SJSA1 (cell line): ENCODE measurements around the gene RGS4. TPM values are rescaled to one million over a fixed set of nuclear protein-coding genes. Genes with fewer than 3 reads are reported as not detected.

Experiments
- DNase-seq, 2 experiments: peaks; one replicate each; pipeline ENCODE4 v3.0.0-alpha.2; 2015 to 2020; ENCODE audit warnings: low spot score in 2 of 2, low read depth in 1 of 2
- H3K27ac ChIP-seq: fragments of 250-450 bp; sonication (Bioruptor Pico); 2 replicates; pipeline ENCODE4 v1.5.1; 2020; ENCODE audit warnings: mild to moderate bottlenecking, moderate library complexity
- H3K27me3 ChIP-seq: fragments of 250-450 bp; sonication (Bioruptor Pico); replicated peaks from 2 replicates; pipeline ENCODE4 v1.5.1; 2020; ENCODE audit warnings: mild to moderate bottlenecking, moderate library complexity
- H3K36me3 ChIP-seq: fragments of 250-450 bp; sonication (Bioruptor Pico); 2 replicates; pipeline ENCODE4 v1.5.1; 2020; ENCODE audit warnings: mild to moderate bottlenecking
- H3K4me1 ChIP-seq: fragments of 250-450 bp; sonication (Bioruptor Pico); replicated peaks from 2 replicates; pipeline ENCODE4 v1.6.1; 2021; ENCODE audit warnings: mild to moderate bottlenecking
- H3K4me3 ChIP-seq: fragments of 250-450 bp; sonication (Bioruptor Pico); 2 replicates; pipeline ENCODE4 v1.5.1; 2020; ENCODE audit warnings: mild to moderate bottlenecking
- H3K9me3 ChIP-seq: fragments of 250-450 bp; sonication (Bioruptor Pico); replicated peaks from 2 replicates; pipeline ENCODE4 v1.5.1; 2020; ENCODE audit warnings: mild to moderate bottlenecking
- total RNA-seq: library from RNA; depleted of rRNA; stranded (reverse); fragments of >200 nt; shearing (Covaris generic); gene quantifications from 2 replicates; pipeline ENCODE4 v1.2.3, GENCODE V29; 2014

Gene RGS4
- total RNA-seq, 1 experiment from 2014 or later, result 5.4 TPM

GRCh38 chr1:163055005-163055404 is 14.2 kb upstream of the RGS4 start:
- no peak for DNase-seq

DNA sequence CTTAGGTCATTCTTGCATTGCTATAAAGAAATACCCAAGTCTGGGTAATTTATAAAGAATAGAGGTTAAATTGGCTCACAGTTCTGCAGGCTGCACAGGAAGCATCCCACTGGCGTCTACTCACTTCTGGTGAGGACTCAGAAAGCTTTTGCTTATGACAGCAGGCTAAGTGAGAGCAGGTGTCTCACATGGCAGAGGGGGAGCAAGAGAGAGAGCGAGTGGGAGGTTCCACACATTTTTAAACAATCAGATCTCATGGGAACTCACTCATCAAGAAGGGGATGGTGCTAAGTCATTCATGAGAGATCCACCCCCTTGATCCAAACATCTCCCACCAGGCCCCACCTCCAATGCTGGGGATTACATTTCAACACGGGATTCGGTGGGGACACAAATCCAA is 13.6 kb upstream of the RGS4 start:
- Histone ChIP-seq H3K27ac (no peak overlapping the region), H3K4me3 (no peak overlapping the region)

More at GRCh38 chr1:163055005-163055404, 14.2 kb upstream of the RGS4 start:
- Histone ChIP-seq H3K27ac (no peak overlapping the region), H3K4me1 (peaks cover 9% of the 10 kb centered on the region), H3K36me3 (no peaks in the 10 kb centered on the region), H3K4me3 (no peak overlapping the region), H3K27me3 (no peaks in the 10 kb centered on the region), H3K9me3 (no peaks in the 10 kb centered on the region)

DNA sequence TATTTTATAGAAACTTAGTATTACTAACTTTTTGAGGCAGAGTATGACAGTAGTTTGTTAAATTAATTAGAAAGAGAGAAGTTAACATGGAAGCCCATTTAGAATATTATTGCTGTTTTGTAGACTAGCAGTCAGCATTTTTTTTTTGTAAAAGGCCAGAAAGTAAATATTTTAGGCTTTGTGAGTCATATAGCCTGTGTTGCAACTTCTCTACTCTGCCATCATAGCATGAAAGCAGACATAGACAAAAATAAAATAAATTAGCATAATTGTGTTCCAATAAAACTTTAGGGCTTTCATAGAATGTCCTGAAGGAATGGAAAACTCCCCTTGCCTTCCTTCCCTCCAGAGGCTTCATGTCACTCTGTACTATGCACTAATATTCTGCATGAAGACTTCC is 12.3 kb upstream of the RGS4 start:
- Histone ChIP-seq H3K27ac (no peak overlapping the region), H3K9me3 (no peaks in the 10 kb centered on the region), H3K4me3 (no peak overlapping the region), H3K4me1 (peaks cover 9% of the 10 kb centered on the region), H3K27me3 (no peaks in the 10 kb centered on the region), H3K36me3 (no peaks in the 10 kb centered on the region)
- no peak for DNase-seq

More for the DNA sequence above, 13.6 kb upstream of the RGS4 start:
- Histone ChIP-seq H3K27me3 (no peaks in the 10 kb centered on the region), H3K9me3 (no peaks in the 10 kb centered on the region), H3K4me1 (peaks cover 9% of the 10 kb centered on the region), H3K36me3 (no peaks in the 10 kb centered on the region)
- no peak for DNase-seq

DNA sequence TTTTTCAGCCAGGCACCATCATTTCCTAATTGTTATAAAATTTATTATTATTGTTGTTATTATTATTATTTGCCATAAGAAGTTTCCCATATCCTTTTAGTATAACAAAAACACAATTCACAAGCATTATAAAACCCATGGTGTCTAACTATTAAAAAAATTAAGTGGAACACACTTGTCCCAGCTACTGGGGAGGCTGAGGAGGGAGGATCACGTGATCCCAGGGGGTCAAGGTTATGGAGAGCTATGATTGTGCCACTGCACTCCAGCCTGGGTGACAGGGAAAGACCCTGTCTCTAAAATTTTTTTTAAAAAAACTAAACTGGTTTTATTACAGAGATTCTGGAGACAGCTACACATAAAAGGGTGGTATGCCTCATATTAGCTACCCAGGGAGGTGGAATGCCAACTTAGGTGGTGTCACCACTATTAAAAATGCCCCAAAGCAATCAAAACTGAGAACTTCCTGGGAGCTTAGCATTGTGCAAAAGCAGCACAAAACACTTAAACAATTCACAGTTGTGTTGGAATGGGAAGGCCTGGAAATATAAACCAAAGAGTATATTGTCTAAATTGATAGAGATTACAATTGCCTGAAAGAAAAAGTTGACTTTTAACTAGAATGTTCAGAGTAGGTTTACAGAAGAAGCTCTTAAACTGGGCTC is 8.7 kb upstream of the RGS4 start:
- H3K27me3 ChIP-seq, result no peaks in the 10 kb centered on the region
- H3K4me1 ChIP-seq, result peaks cover 23% of the 10 kb centered on the region
- H3K36me3 ChIP-seq, result no peaks in the 10 kb centered on the region
- no peak overlapping the region for H3K4me3 ChIP-seq
- no peak overlapping the region for H3K27ac ChIP-seq
- no peaks in the 10 kb centered on the region for H3K9me3 ChIP-seq
- DNase-seq, result no peak

- H3K27ac ChIP-seq, result no peak overlapping the region
- no peaks in the 10 kb centered on the region for H3K9me3 ChIP-seq
- no peaks in the 10 kb centered on the region for H3K36me3 ChIP-seq
- H3K4me3 ChIP-seq, result no peak overlapping the region
- H3K27me3 ChIP-seq, result no peaks in the 10 kb centered on the region
- DNase-seq, result no peak
- peaks cover 13% of the 10 kb centered on the region for H3K4me1 ChIP-seq
These were observed 6.0 kb upstream of the RGS4 start for GRCh38 chr1:163063143-163063542.

DNA sequence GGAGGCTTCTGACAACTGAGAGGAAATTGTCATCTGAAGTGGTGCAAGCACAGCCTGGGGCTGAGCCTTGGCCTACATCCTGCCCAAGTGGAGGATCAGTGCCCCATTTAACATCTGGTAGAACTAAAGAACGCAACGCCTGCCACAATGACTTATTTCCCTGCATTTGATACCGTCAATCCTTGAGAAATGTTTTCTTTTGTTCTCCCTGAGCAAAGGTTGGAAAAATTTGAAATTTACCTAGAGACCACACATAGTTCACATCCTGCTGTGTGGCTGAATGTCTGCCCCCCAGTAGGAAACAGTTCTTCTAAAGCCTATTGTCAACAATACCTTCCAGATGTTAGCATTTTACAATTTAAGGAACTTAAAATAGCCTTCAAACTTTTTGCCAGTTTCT is 5.6 kb upstream of the RGS4 start:
- Histone ChIP-seq H3K4me1 (peaks cover 15% of the 10 kb centered on the region), H3K36me3 (no peaks in the 10 kb centered on the region), H3K27ac (no peak overlapping the region), H3K27me3 (no peaks in the 10 kb centered on the region), H3K9me3 (no peaks in the 10 kb centered on the region), H3K4me3 (no peak overlapping the region)
- DNase-seq, result peak in 1 of 2 experiments; percentile 28

- H3K27ac ChIP-seq, result no peak overlapping the region
- H3K4me1 ChIP-seq, result peaks cover 26% of the 10 kb centered on the region
- DNase-seq, result no peak
- H3K36me3 ChIP-seq, result no peaks in the 10 kb centered on the region
- no peaks in the 10 kb centered on the region for H3K27me3 ChIP-seq
- no peaks in the 10 kb centered on the region for H3K9me3 ChIP-seq
- no peak overlapping the region for H3K4me3 ChIP-seq
These were observed 3.0 kb upstream of the RGS4 start for GRCh38 chr1:163066168-163066567.

DNA sequence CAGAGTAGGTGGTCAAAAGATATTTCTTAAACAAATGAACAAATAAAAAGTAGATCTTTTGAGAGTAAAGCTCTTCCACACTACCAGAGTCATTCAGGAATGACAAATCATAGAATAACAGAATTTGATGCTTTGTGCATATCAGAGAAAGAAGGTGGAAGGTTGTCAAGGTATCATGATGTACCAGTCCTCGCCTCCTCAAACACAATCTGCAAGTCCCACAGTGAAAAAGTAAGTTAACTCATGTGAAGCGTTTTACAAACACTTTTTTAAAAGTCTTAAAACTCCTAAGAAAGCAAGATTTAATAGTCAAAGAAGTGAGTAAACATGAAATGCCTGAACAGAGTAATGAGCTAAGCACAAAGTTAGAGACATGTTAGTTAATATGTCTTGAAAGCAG is 2.5 kb upstream of the RGS4 start:
- Histone ChIP-seq H3K4me3 (no peak overlapping the region), H3K36me3 (no peaks in the 10 kb centered on the region), H3K9me3 (no peaks in the 10 kb centered on the region), H3K27ac (no peak overlapping the region), H3K27me3 (no peaks in the 10 kb centered on the region), H3K4me1 (peaks cover 26% of the 10 kb centered on the region)
- DNase-seq, result no peak

GRCh38 chr1:163068716-163069115 is 445 bp upstream of the RGS4 start:
- Histone ChIP-seq H3K36me3 (no peaks in the 10 kb centered on the region), H3K9me3 (no peaks in the 10 kb centered on the region), H3K27me3 (no peaks in the 10 kb centered on the region), H3K27ac (no peak overlapping the region), H3K4me1 (peaks cover 27% of the 10 kb centered on the region), H3K4me3 (no peak overlapping the region)
- no peak for DNase-seq

DNA sequence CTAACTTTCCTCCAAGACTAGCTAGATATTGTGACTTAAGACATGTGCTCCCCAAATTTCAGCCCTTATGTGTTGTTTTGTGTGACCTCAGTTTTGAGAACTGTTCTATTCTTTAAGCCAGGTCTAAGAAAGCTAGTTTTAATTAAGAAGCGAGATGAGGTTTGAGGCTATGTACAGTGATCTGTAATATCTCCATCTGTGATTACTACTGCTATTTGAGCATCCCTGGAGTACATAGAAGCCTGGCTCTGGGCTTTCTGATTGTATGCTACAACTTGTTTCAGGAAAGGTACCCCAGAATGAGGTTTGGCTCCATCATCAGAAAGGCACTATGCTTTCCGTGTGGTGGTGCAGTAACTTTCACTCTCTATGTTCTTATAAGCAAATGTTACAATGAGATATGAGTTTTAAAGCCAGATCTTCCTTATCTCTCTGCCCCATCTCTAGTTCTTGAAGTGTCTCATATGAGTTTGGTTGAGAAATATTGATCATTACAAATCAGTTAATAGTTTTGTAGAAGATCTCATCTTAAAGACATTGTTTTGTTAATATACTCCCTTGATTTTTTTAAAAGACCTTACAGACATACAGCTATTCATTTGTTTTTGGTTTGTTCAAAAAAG is 605 bp downstream of the RGS4 start:
- peak overlapping the region; percentile 18 for H3K4me3 ChIP-seq
- H3K4me1 ChIP-seq, result peaks cover 23% of the 10 kb centered on the region
- H3K27me3 ChIP-seq, result no peaks in the 10 kb centered on the region
- H3K36me3 ChIP-seq, result no peaks in the 10 kb centered on the region
- H3K27ac ChIP-seq, result no peak overlapping the region
- no peak for DNase-seq
- H3K9me3 ChIP-seq, result no peaks in the 10 kb centered on the region

- H3K36me3 ChIP-seq, result no peaks in the 10 kb centered on the region
- peak; percentile 64 to 70 for DNase-seq
- H3K27me3 ChIP-seq, result no peaks in the 10 kb centered on the region
- no peak overlapping the region for H3K4me3 ChIP-seq
- H3K27ac ChIP-seq, result 0 out of 2 replicates have a peak overlapping the region, but pooled peaks have one; percentile 4
- H3K9me3 ChIP-seq, result no peaks in the 10 kb centered on the region
- peaks cover 23% of the 10 kb centered on the region for H3K4me1 ChIP-seq
These were observed 2.5 kb downstream of the RGS4 start for GRCh38 chr1:163071405-163072255.

DNA sequence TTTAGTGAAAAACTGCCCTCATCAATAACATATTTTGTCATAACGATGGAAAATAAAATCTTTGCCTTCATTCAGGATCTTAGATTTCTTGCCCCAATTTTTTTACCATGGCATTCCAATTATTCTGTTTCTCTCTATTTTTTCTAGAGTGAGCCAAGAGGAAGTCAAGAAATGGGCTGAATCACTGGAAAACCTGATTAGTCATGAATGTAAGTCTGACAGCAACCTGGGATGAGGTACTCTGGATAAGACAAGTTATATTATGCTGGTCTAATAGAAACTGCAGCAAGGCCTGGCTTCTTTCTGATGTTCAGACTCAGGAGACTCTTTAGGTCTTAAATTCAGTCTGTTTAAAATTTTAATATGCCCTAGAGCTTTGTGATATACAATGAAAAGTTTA is 3.5 kb downstream of the RGS4 start:
- no peaks in the 10 kb centered on the region for H3K36me3 ChIP-seq
- no peaks in the 10 kb centered on the region for H3K27me3 ChIP-seq
- no peaks in the 10 kb centered on the region for H3K9me3 ChIP-seq
- peaks cover 23% of the 10 kb centered on the region for H3K4me1 ChIP-seq
- no peak overlapping the region for H3K4me3 ChIP-seq
- no peak for DNase-seq
- H3K27ac ChIP-seq, result 0 out of 2 replicates have a peak overlapping the region, but pooled peaks have one; percentile 4

DNA sequence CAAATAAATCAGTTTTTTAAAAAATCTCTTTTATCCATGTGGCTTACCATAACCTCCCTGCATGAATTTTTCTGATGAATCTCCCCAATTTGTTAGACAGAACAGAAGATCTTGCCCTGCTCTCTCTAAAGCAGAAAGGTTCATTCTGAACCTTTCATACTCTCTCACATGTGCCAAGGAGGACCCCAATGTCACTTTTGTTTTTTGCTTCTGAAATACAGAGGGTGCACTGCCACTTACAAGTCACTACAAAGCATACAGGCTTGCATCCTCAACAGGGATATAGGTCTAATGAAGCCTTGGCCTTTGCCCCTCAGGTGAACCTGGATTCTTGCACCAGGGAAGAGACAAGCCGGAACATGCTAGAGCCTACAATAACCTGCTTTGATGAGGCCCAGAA is 4.8 kb downstream of the RGS4 start:
- no peaks in the 10 kb centered on the region for H3K36me3 ChIP-seq
- no peaks in the 10 kb centered on the region for H3K27me3 ChIP-seq
- H3K4me1 ChIP-seq, result peaks cover 17% of the 10 kb centered on the region
- H3K27ac ChIP-seq, result no peak overlapping the region
- no peaks in the 10 kb centered on the region for H3K9me3 ChIP-seq
- no peak for DNase-seq
- no peak overlapping the region for H3K4me3 ChIP-seq

- Histone ChIP-seq H3K4me1 (peaks cover 12% of the 10 kb centered on the region), H3K9me3 (no peaks in the 10 kb centered on the region), H3K36me3 (no peaks in the 10 kb centered on the region), H3K4me3 (no peak overlapping the region), H3K27ac (no peak overlapping the region), H3K27me3 (no peaks in the 10 kb centered on the region)
- DNase-seq, result no peak
These were observed 5.6 kb downstream of the RGS4 start for GRCh38 chr1:163074716-163075284.
